H7 (cell line): ENCODE measurements around the gene DOP1A. TPM values are rescaled to one million over a fixed set of nuclear protein-coding genes. Genes with fewer than 3 reads are reported as not detected.

Experiments
- DNase-seq: peaks from one replicate; pipeline ENCODE4 v3.0.0; 2012
- H3K27me3 ChIP-seq: 2 replicates; pipeline ENCODE4 v1.6.0; 2011; ENCODE audit warnings: mild to moderate bottlenecking, low read length; ENCODE audit not compliant: control insufficient read depth, insufficient read depth
- H3K36me3 ChIP-seq: replicated peaks from 2 replicates; pipeline ENCODE4 v1.5.1; 2011; ENCODE audit warnings: low read length; ENCODE audit not compliant: control insufficient read depth, insufficient read depth
- H3K4me3 ChIP-seq: 2 replicates; pipeline ENCODE4 v1.5.1; 2011; ENCODE audit warnings: low read depth, mild to moderate bottlenecking, control low read depth, low read length, moderate library complexity; ENCODE audit not compliant: insufficient read depth
- total RNA-seq: library from RNA; depleted of rRNA; stranded (reverse); fragments of >200 nt; shearing (Covaris generic); gene quantifications from 2 replicates; pipeline ENCODE4 v1.2.3, GENCODE V29; 2014

DOP1A gene
- total RNA-seq, 1 experiment from 2014 or later = 10.2 TPM

DNA sequence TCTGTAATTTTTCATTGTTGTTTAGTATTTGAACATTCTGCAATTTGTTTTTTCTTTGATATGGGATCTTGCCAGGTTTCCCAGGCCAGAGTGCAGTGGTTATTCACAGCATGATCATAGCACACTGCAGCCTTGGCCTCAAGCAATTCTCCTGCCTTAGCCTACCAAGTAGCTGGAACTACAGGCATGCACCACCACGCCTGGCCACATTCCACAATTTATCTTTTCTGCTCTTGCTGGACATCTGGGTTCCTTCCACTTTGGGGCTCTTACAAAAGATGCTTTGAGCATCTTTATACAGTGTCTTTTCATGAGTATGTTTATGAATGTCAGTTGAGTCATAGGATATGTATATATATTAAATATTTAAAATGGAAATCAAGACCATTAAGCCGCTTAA is 83.6 kb downstream of the DOP1A start:
- Histone ChIP-seq H3K4me3 (no peak overlapping the region), H3K27me3 (no peaks in the 10 kb centered on the region), H3K36me3 (peaks cover 1% of the 10 kb centered on the region; the same call in 1 of the 2 replicates)
- no peak for DNase-seq

- Histone ChIP-seq H3K36me3 (peaks cover 3% of the 10 kb centered on the region; the same call in 1 of the 2 replicates), H3K27me3 (no peaks in the 10 kb centered on the region), H3K4me3 (no peak overlapping the region)
- DNase-seq = no peak
These were observed 85.4 kb downstream of the DOP1A start for GRCh38 chr6:83152913-83153312.

DNA sequence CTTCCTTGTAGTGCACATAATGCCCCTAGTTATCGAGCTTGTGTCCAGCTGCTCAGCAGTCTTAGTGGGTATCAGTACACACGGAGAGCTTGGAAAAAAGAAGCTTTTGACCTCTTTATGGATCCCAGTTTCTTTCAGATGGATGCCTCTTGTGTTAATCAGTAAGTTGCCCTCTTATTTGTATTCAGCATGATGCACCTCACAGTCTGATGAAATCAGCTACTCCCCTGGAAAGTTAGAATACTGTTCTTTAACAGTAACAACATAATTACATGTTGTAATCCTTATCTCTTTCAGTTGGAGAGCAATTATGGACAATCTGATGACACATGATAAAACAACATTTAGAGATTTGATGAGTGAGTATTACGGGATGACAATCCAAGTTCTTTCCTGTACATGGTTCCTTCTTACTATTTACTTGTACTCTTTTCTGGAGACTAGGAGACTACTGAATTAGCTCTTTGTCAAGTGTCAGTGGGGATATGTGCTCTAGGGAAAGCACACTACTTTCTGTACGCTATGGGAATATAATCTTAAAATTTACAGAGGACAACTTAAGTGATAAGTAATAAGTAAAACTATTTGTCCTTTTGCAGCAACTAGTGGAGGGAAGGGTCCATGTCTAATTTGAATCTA is 86.5 kb downstream of the DOP1A start:
- DNase-seq = no peak
- Histone ChIP-seq H3K36me3 (peaks cover 3% of the 10 kb centered on the region; the same call in 1 of the 2 replicates), H3K4me3 (no peak overlapping the region), H3K27me3 (no peaks in the 10 kb centered on the region)

- Histone ChIP-seq H3K36me3 (peaks cover 5% of the 10 kb centered on the region), H3K4me3 (no peak overlapping the region), H3K27me3 (no peaks in the 10 kb centered on the region)
- no peak for DNase-seq
These were observed 88.3 kb downstream of the DOP1A start for GRCh38 chr6:83155794-83156193.

GRCh38 chr6:83160167-83160566 is 92.7 kb downstream of the DOP1A start:
- peaks cover 3% of the 10 kb centered on the region; the same call in 1 of the 2 replicates for H3K36me3 ChIP-seq
- no peaks in the 10 kb centered on the region for H3K27me3 ChIP-seq
- H3K4me3 ChIP-seq = no peak overlapping the region
- DNase-seq = no peak

GRCh38 chr6:83167726-83168278 is 100.3 kb downstream of the DOP1A start:
- H3K36me3 ChIP-seq = peaks cover 24% of the 10 kb centered on the region

GRCh38 chr6:83168556-83168955 is 101.1 kb downstream of the DOP1A start:
- H3K36me3 ChIP-seq = peaks cover 27% of the 10 kb centered on the region
- DNase-seq = no peak

More at GRCh38 chr6:83167726-83168278, 100.3 kb downstream of the DOP1A start:
- Histone ChIP-seq H3K4me3 (no peak overlapping the region), H3K27me3 (no peaks in the 10 kb centered on the region)
- no peak for DNase-seq

GRCh38 chr6:83169106-83169505 is 101.6 kb downstream of the DOP1A start:
- Histone ChIP-seq H3K27me3 (no peaks in the 10 kb centered on the region), H3K36me3 (peaks cover 28% of the 10 kb centered on the region), H3K4me3 (no peak overlapping the region)
- DNase-seq = no peak

More at GRCh38 chr6:83168556-83168955, 101.1 kb downstream of the DOP1A start:
- Histone ChIP-seq H3K27me3 (no peaks in the 10 kb centered on the region), H3K4me3 (no peak overlapping the region)

DNA sequence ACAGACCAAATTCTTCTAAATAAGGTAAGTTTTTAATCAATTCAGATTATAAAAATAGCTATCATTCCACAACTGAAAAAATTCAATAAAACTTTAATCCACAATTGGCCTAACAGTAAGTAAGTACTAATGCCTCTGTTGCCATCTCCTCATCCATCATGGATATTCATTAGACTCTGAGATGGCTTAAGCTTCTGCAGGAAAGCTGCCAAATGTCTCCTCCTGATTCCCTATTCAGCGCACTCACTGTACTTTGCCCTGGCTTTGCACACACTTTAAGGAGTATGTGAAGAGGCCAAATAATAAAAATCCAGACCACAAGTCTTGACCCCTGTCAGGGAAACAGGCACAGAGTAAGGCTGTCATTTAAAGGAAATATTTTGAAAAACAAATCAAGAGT is 102.0 kb downstream of the DOP1A start:
- H3K36me3 ChIP-seq = peaks cover 31% of the 10 kb centered on the region
- DNase-seq = no peak
- no peak overlapping the region for H3K4me3 ChIP-seq
- no peaks in the 10 kb centered on the region for H3K27me3 ChIP-seq

GRCh38 chr6:83176246-83176645 is 108.8 kb downstream of the DOP1A start:
- Histone ChIP-seq H3K4me3 (no peak overlapping the region), H3K27me3 (no peaks in the 10 kb centered on the region), H3K36me3 (peaks cover 27% of the 10 kb centered on the region)
- DNase-seq = no peak

GRCh38 chr6:83180426-83180950 is 113.0 kb downstream of the DOP1A start:
- no peak for DNase-seq
- no peaks in the 10 kb centered on the region for H3K27me3 ChIP-seq
- H3K36me3 ChIP-seq = peaks cover 17% of the 10 kb centered on the region
- no peak overlapping the region for H3K4me3 ChIP-seq

DNA sequence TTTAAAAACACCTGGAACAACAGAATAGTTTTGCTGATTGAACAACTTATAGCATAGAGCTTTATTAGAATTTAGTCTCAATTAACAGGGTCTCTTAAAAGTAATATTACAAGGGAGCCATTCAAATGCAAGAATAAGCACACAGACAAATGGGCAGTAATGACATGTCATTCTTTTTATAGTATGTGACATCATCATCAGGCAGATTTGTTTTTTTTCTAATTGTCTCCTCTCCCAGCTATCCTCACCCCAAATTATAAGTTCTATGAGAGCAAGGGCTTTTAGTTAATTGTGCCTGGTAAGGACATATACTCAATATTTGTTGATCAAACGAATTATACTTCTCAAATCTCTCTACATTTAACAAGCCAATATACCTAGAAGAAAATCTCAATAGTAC is 114.6 kb downstream of the DOP1A start:
- Histone ChIP-seq H3K36me3 (peaks cover 15% of the 10 kb centered on the region), H3K4me3 (no peak overlapping the region), H3K27me3 (no peaks in the 10 kb centered on the region)
- DNase-seq = no peak

DNA sequence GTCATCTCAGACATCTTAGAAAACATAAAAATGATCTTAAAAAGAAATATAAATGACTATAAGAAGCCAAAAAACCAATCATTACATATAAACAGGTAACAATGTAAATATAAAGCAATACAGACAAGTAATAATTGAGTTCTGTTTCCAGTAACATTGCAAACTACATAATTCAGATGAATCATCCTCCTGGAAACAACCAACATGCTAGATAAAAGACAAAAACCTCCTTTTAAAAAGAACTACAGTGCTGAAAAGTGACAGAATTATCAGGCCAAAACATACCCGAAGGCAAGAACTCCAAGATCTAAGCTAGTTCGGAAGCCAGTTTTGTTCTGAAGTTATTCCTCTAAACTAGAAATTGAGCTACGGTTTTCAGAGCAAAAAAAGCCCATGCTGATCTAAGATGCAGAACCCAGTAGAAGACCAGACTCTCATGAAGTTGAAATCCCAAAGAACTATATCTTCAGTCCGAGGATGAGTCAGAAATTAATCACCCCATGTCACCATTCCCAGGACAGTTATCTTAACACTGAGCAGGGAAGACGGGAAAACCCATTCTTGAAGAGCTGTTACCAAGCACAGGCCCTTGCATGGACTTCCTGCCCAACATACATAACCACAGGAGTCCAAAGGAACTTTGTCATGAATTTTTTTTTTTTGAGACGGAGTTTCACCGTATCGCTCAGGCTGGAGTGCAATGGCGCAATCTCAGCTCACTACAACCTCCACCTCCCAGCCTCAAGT is 115.8 kb downstream of the DOP1A start:
- Histone ChIP-seq H3K27me3 (no peaks in the 10 kb centered on the region), H3K36me3 (peaks cover 15% of the 10 kb centered on the region), H3K4me3 (no peak overlapping the region)
- DNase-seq = no peak

GRCh38 chr6:83185096-83185495 is 117.6 kb downstream of the DOP1A start:
- peaks cover 19% of the 10 kb centered on the region for H3K36me3 ChIP-seq
- H3K4me3 ChIP-seq = no peak overlapping the region
- no peak for DNase-seq
- H3K27me3 ChIP-seq = no peaks in the 10 kb centered on the region

- no peak overlapping the region for H3K4me3 ChIP-seq
- H3K36me3 ChIP-seq = peaks cover 12% of the 10 kb centered on the region
- no peak for DNase-seq
- H3K27me3 ChIP-seq = no peaks in the 10 kb centered on the region
These were observed 121.0 kb downstream of the DOP1A start for GRCh38 chr6:83188501-83188900.
